Activated CD4-positive, alpha-beta T cell treated with anti-CD3 and anti-CD28 coated beads, Interleukin-2, amount 50 U/mL, for 1 hour (primary cell): Measurements from ENCODE around the gene DUSP2.

ENCODE experiments used
- DNase-seq: peaks from one replicate; pipeline ENCODE4 v3.0.0-alpha.2; 2020

The DUSP2 gene

GRCh38 chr2:96145036-96145847, at the start of gene DUSP2:
DUSP2 (minus strand) TSS chr2:96145440; CDS start chr2:96145354, 86 bp downstream.
- DNase-seq, result peak; percentile 87

GRCh38 chr2:96191937-96192670, 46.9 kb upstream of the DUSP2 start:
- no peak for DNase-seq

- DNase-seq, result no peak
Observed at GRCh38 chr2:96188821-96189526, 43.7 kb upstream of the DUSP2 start.

- DNase-seq, result no peak
Observed at GRCh38 chr2:96186562-96186961, 41.3 kb upstream of the DUSP2 start.

GRCh38 chr2:96185516-96185915, 40.3 kb upstream of the DUSP2 start:
- DNase-seq, result no peak

- no peak for DNase-seq
Observed at GRCh38 chr2:96184989-96185388, 39.7 kb upstream of the DUSP2 start.

- no peak for DNase-seq
Observed at GRCh38 chr2:96184188-96184587, 38.9 kb upstream of the DUSP2 start.

GRCh38 chr2:96181529-96181928, 36.3 kb upstream of the DUSP2 start:
- no peak for DNase-seq

- no peak for DNase-seq
Observed at GRCh38 chr2:96180521-96180920, 35.3 kb upstream of the DUSP2 start.

GRCh38 chr2:96180002-96180401, 34.8 kb upstream of the DUSP2 start:
- DNase-seq, result no peak

GRCh38 chr2:96176661-96177060, 31.4 kb upstream of the DUSP2 start:
- no peak for DNase-seq

- no peak for DNase-seq
Observed at GRCh38 chr2:96175951-96176350, 30.7 kb upstream of the DUSP2 start.

- DNase-seq, result peak; percentile 84
Observed at GRCh38 chr2:96174251-96175144, 29.3 kb upstream of the DUSP2 start.

- DNase-seq, result no peak
Observed at GRCh38 chr2:96171831-96172230, 26.6 kb upstream of the DUSP2 start.

GRCh38 chr2:96170626-96171025, 25.4 kb upstream of the DUSP2 start:
- no peak for DNase-seq

- no peak for DNase-seq
Observed at GRCh38 chr2:96169868-96170507, 24.7 kb upstream of the DUSP2 start.

GRCh38 chr2:96167407-96168013, 22.3 kb upstream of the DUSP2 start:
- no peak for DNase-seq

GRCh38 chr2:96164459-96165184, 19.4 kb upstream of the DUSP2 start:
- peak; percentile 28 for DNase-seq

- peak; percentile 46 for DNase-seq
Observed at GRCh38 chr2:96163768-96164429, 18.7 kb upstream of the DUSP2 start.

- no peak for DNase-seq
Observed at GRCh38 chr2:96163415-96163767, 18.2 kb upstream of the DUSP2 start.
